Measurements from ENCODE around the gene MYLIP. TPM values are rescaled to one million over a fixed set of nuclear protein-coding genes. Genes with fewer than 3 reads are reported as not detected.

The MYLIP gene
- total and polyA plus RNA-seq, 2 of the 4 experiments (the other 2 are of a cell fraction) = 1.8 to 3.2 TPM

GRCh38 chr6:16146028-16146427, 17.1 kb downstream of the MYLIP start:
- Histone ChIP-seq H3K4ac (ENCODE audit: low read depth, low read length) (no peak overlapping the region), H3K9me1 (ENCODE audit: insufficient read depth, low read length) (no peaks in the 10 kb centered on the region; the same call in 1 of the 2 replicates), H2AK9ac (replicated peaks; ENCODE audit: low read depth, low read length, poor library complexity) (no peak overlapping the region), H2BK5ac (ENCODE audit: low read depth, low read length, poor library complexity, severe bottlenecking) (no peak overlapping the region), H3K4me1 (ENCODE audit: control insufficient read depth, insufficient read depth, low read length) (no peaks in the 10 kb centered on the region; the same call in 1 of the 2 replicates), H2AFZ (replicated peaks; ENCODE audit: low read length, poor library complexity) (no peak overlapping the region), H2BK120ac (ENCODE audit: low read depth, low read length) (no peak overlapping the region), H3K27ac (ENCODE audit: insufficient read depth, low read length) (no peak overlapping the region), H3K18ac (ENCODE audit: low read depth, low read length) (no peak overlapping the region), H3K36me3 (ENCODE audit: control insufficient read depth, insufficient read depth, low read length) (peaks cover 43% of the 10 kb centered on the region), H4K5ac (ENCODE audit: low read depth, low read length) (no peak overlapping the region), H3K79me1 (ENCODE audit: low read depth in 1 of 2, low read length in 2 of 2) (no peaks in the 10 kb centered on the region), H4K91ac (ENCODE audit: insufficient read depth, low read depth, low read length) (no peak overlapping the region), H3K4me2 (ENCODE audit: low read depth, low read length) (no peak overlapping the region), H3K23ac (ENCODE audit: low read depth, low read length) (no peak overlapping the region), H2AK5ac (ENCODE audit: low read depth, low read length) (no peak overlapping the region), H3K27me3 (ENCODE audit: control insufficient read depth, insufficient read depth, low read length) (peaks cover 3% of the 10 kb centered on the region; the same call in 1 of the 2 replicates), H3K9me3 (ENCODE audit: control insufficient read depth, insufficient read depth, low read length) (peaks cover 3% of the 10 kb centered on the region; the same call in 1 of the 2 replicates), H3K56ac (ENCODE audit: extremely low read depth, insufficient read depth, low read length) (no peak overlapping the region), H2BK15ac (ENCODE audit: low read depth, low read length) (no peak overlapping the region), H4K8ac (ENCODE audit: low read depth in 2 of 2, low read length in 2 of 2) (no peak overlapping the region), H3K4me3 (ENCODE audit: insufficient read depth, low read depth, low read length) (no peak overlapping the region), H4K20me1 (ENCODE audit: insufficient read depth, low read length) (no peaks in the 10 kb centered on the region), H3K14ac (replicated peaks; ENCODE audit: low read depth, low read length) (no peak overlapping the region), H3K9ac (ENCODE audit: low read depth, low read length) (no peak overlapping the region), H2BK20ac (ENCODE audit: low read depth, low read length) (no peak overlapping the region)
- intact Hi-C loops (cut with micrococcal nuclease) = no loop called here
- DNase-seq (no peak), ATAC-seq (ENCODE audit: low read depth) (no peak)
- ChIA-PET POLR2A (ENCODE audit: unreplicated experiment) (no interaction called here), CTCF (no interaction called here)
- dilution Hi-C loops (cut with HindIII; ENCODE audit: low sequenced_read_pairs, unreplicated experiment) = no loop called here
- TF ChIP-seq RCOR1 (IDR thresholded peaks at IDR 0.05; ENCODE audit: insufficient replicate concordance, low read length) = no peak
- TF ChIP-seq MAZ (IDR thresholded peaks at IDR 0.05; ENCODE audit: borderline replicate concordance, low read depth, low read length) = no peak
- no peak for TF ChIP-seq BHLHE40 (IDR thresholded peaks at IDR 0.05; ENCODE audit: low read depth, low read length)
- TF ChIP-seq CTCF (conservative IDR thresholded peaks at IDR 0.05; ENCODE audit: low read depth, low read length) = no peak
- TF ChIP-seq RAD21 (IDR thresholded peaks at IDR 0.05; ENCODE audit: low read length) = no peak
- TF ChIP-seq POLR2A (IDR thresholded peaks at IDR 0.05; ENCODE audit: low read depth, low read length) = no peak
- no peak for TF ChIP-seq MXI1 (IDR thresholded peaks at IDR 0.05; ENCODE audit: borderline replicate concordance, low read depth, low read length)
- TF ChIP-seq USF2 (IDR thresholded peaks at IDR 0.05; ENCODE audit: low read depth, low read length) = no peak
- TF ChIP-seq CEBPB (IDR thresholded peaks at IDR 0.05; ENCODE audit: low read depth, low read length) = no peak
- no peak for TF ChIP-seq SMC3 (IDR thresholded peaks at IDR 0.05; ENCODE audit: low read depth, low read length)
- TF ChIP-seq CHD1 (IDR thresholded peaks at IDR 0.05; ENCODE audit: low read depth, low read length) = no peak
- no peak for TF ChIP-seq FOS (IDR thresholded peaks at IDR 0.05; ENCODE audit: low read depth, low read length)
- TF ChIP-seq RFX5 (IDR thresholded peaks at IDR 0.05; ENCODE audit: low read depth, low read length) = no peak
- no peak for TF ChIP-seq MAFK (IDR thresholded peaks at IDR 0.05; ENCODE audit: low read depth, low read length)
- no peak for TF ChIP-seq ELK1 (IDR thresholded peaks at IDR 0.05; ENCODE audit: borderline replicate concordance, low read depth, low read length)
- no peak for TF ChIP-seq NFE2L2 (IDR thresholded peaks at IDR 0.05; ENCODE audit: low read depth, low read length)
- BruUV-seq (replicated peaks) = no TSS peak
- in situ Hi-C loops (cut with MboI; ENCODE audit: low sequenced_read_pairs) = no loop called here
- 63% methylated on average over 1 of the region's 4 CpGs; no CpG with 5 or more reads in 1 of the 2 experiments for WGBS, 2 experiments (ENCODE audit: extremely low coverage in 2 of 2, insufficient read length in 1 of 2)
